HCT116 (cell line): ENCODE results near the gene TCF7L2.

Source experiments
- CEBPB ChIP-seq: IDR thresholded peaks from 2 replicates; pipeline ENCODE4 v1.6.1; 2012; ENCODE audit warnings: low read depth
- CTCF ChIP-seq, 3 experiments: fragments of 200-600 bp in 1 of 3; sonication (generic) in 1 of 3; IDR thresholded peaks in 2 of 3; conservative IDR thresholded peaks in 1 of 3; 2 replicates each; pipeline ENCODE4 v1.5.1; 2012 to 2017; ENCODE audit warnings: low read depth in 2 of 3, low read length in 2 of 3, antibody characterized with exemption in 1 of 3, borderline replicate concordance in 1 of 3, control low read depth in 1 of 3, mild to moderate bottlenecking in 1 of 3, mixed read lengths in 1 of 3, mixed run types in 1 of 3, moderate library complexity in 1 of 3; ENCODE audit not compliant: insufficient read depth in 1 of 3
- ELF1 ChIP-seq: IDR thresholded peaks from 2 replicates; pipeline ENCODE4 v1.6.1; 2012; ENCODE audit warnings: low read depth, borderline replicate concordance
- EZH2 ChIP-seq: fragments of 200-600 bp; sonication (generic); IDR thresholded peaks from 2 replicates; pipeline ENCODE4 v1.6.1; 2017; ENCODE audit warnings: antibody characterized with exemption, mixed run types
- POLR2A ChIP-seq: IDR thresholded peaks from 2 replicates; pipeline ENCODE4 v1.7.0; 2011; ENCODE audit warnings: borderline replicate concordance; ENCODE audit not compliant: insufficient read depth, insufficient read length; ENCODE audit errors: extremely low read depth
- ZNF274 ChIP-seq: fragments of 200-500 bp; sonication (Bioruptor generic); IDR thresholded peaks from 2 replicates; pipeline ENCODE4 v1.6.1; 2014; ENCODE audit warnings: mild to moderate bottlenecking, low read depth, low read length, inconsistent platforms

DNA sequence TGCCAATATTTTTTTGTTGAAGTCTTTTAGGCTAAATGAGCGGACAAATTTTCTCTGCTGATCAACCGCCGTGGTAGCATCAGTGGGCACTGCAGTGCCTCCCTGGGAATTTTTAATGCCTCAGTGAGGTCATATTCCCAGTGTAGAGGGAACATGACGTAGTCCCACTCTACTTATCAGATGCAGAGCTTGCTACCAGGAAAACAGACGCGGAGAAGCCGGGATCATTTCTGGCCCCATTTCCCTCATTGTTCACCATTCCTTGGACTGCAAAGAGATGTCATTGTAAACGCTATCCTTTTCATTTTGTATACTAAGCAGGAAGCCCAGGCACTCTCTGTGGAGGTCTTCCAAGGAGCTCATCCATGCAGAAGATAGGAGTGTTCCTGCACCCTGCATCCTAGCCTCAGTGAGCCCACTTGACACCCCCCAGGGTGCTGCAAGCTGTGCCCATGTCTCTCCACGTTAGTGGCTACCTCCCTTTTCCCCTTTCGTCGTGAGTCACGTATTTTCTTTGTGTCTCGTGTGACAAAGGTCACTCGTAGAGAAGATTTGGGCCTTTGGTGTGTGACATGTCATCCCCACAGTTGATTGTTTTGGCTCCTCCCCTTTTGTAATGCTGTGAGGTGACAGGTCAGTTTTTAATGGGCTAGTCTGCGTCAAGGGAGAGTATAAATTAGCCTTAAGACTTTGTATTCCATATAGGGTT, 145.5 kb downstream of the TCF7L2 start:
- TF ChIP-seq ELF1 (no peak), CTCF (IDR thresholded peaks at IDR 0.05 in 2 of 3, conservative IDR thresholded peaks at IDR 0.05 in 1 of 3; ENCODE audit: borderline replicate concordance in 1 of 3, insufficient read depth in 1 of 3, low read depth in 2 of 3, low read length in 2 of 3) (no peak), CEBPB (no peak), ZNF274 (no peak), POLR2A (no peak), EZH2 (no peak)
